Panc1 (cell line): ENCODE measurements around the gene ALS2CL. TPM values are rescaled to one million over a fixed set of nuclear protein-coding genes. Genes with fewer than 3 reads are reported as not detected.

Experiments used
- ATAC-seq: fragments of 200-7000 bp; cut with Tn5 transposase; 2 replicates; pipeline ENCODE4 v1.9.1; 2020; ENCODE audit warnings: mild to moderate bottlenecking, moderate library complexity
- BruUV-seq: library from RNA; stranded (reverse); fragments of 400-500 nt; replicated peaks from 2 replicates; lab custom pipeline; 2021; lab: Mats Ljungman, UMichigan
- CTCF ChIA-PET: fragments of 300-600 bp; sonication (Branson Sonifier 250); formaldehyde crosslinking; loops from one replicate; lab custom pipeline; 2022; ENCODE audit warnings: antibody characterized with exemption; lab: Charles Lee
- POLR2A ChIA-PET: fragments of 300-600 bp; sonication (Branson Sonifier 250); formaldehyde crosslinking; loops from one replicate; lab custom pipeline; 2022; ENCODE audit warnings: antibody characterized with exemption; lab: Charles Lee
- DNase-seq: peaks from one replicate; pipeline ENCODE4 v3.0.0-alpha.2; 2010; ENCODE audit warnings: low read depth, low spot score
- H3K27ac ChIP-seq: 2 replicates; pipeline ENCODE4 v1.5.1; 2011; ENCODE audit warnings: mild to moderate bottlenecking, low read length, inconsistent platforms
- H3K27me3 ChIP-seq: fragments of 200-500 bp; sonication (Bioruptor generic); 2 replicates; pipeline ENCODE4 v1.6.0; 2014; ENCODE audit warnings: low read length, inconsistent platforms; ENCODE audit not compliant: control insufficient read depth, insufficient read depth
- H3K36me3 ChIP-seq: fragments of 200-500 bp; sonication (Bioruptor generic); 2 replicates; pipeline ENCODE4 v1.5.1; 2014; ENCODE audit warnings: inconsistent platforms, mild to moderate bottlenecking, low read length, moderate library complexity; ENCODE audit not compliant: control insufficient read depth, insufficient read depth
- H3K4me1 ChIP-seq: 2 replicates; pipeline ENCODE4 v1.5.1; 2011; ENCODE audit warnings: inconsistent platforms, mild to moderate bottlenecking, low read length, moderate library complexity; ENCODE audit not compliant: control insufficient read depth, insufficient read depth
- H3K4me3 ChIP-seq, 2 experiments: 2 replicates each; pipeline ENCODE4 v1.5.1; 2011 to 2012; ENCODE audit warnings: low read depth in 2 of 2, low read length in 2 of 2, mild to moderate bottlenecking in 2 of 2, inconsistent platforms in 1 of 2, moderate library complexity in 1 of 2
- H3K9me3 ChIP-seq: fragments of 200-500 bp; sonication (Bioruptor generic); 2 replicates; pipeline ENCODE4 v1.5.1; 2014; ENCODE audit warnings: low read depth, mild to moderate bottlenecking, inconsistent platforms, low read length, moderate library complexity; ENCODE audit not compliant: control insufficient read depth, insufficient read depth
- CTCF ChIP-seq: fragments of 450-650 bp; IDR thresholded peaks from 2 replicates; pipeline ENCODE4 v1.5.1; 2017; ENCODE audit warnings: mild to moderate bottlenecking
- POLR2AphosphoS5 ChIP-seq: IDR thresholded peaks from 2 replicates; pipeline ENCODE4 v1.6.1; 2012; ENCODE audit warnings: mild to moderate bottlenecking, low read depth, low read length, moderate library complexity
- REST ChIP-seq, 2 experiments: IDR thresholded peaks; 2 replicates each; pipeline ENCODE4 v1.6.1; 2011 to 2012; ENCODE audit warnings: low read depth in 2 of 2, control low read depth in 1 of 2, low read length in 1 of 2, mild to moderate bottlenecking in 1 of 2, moderate library complexity in 1 of 2; ENCODE audit not compliant: insufficient read depth in 1 of 2
- SIN3A ChIP-seq: IDR thresholded peaks from 2 replicates; pipeline ENCODE4 v1.6.1; 2012; ENCODE audit warnings: low read depth, mild to moderate bottlenecking, low read length, moderate library complexity, borderline replicate concordance; ENCODE audit not compliant: insufficient read depth
- TCF7L2 ChIP-seq: IDR thresholded peaks from 2 replicates; pipeline ENCODE4 v1.6.1; 2011; ENCODE audit warnings: mild to moderate bottlenecking, low read depth, low read length, inconsistent platforms
- in situ Hi-C: cut with HindIII; loops from 2 replicates; pipeline ENCODE4 v1.10.0; 2016; ENCODE audit warnings: low sequenced_read_pairs, low pct_unique_long_range_greater_than_20kb
- intact Hi-C: fragments of 100-400 bp; cut with micrococcal nuclease; formaldehyde crosslinking; loops from one replicate; pipeline ENCODE4 v1.10.0; 2022; ENCODE audit not compliant: unreplicated experiment
- total RNA-seq: library from RNA; stranded (reverse); gene quantifications from one replicate; pipeline ENCODE4 v1.2.1, GENCODE V29; 2021; ENCODE audit not compliant: unreplicated experiment

Gene ALS2CL
- total RNA-seq, 1 experiment from 2014 or later, result 2.7 TPM

GRCh38 chr3:46667657-46668056, 25.8 kb downstream of the ALS2CL start:
- CTCF ChIA-PET, result no interaction called here
- Histone ChIP-seq H3K9me3 (no peaks in the 10 kb centered on the region), H3K4me1 (no peaks in the 10 kb centered on the region), H3K27ac (no peak overlapping the region), H3K27me3 (no peaks in the 10 kb centered on the region), H3K36me3 (no peaks in the 10 kb centered on the region), H3K4me3 (no peak overlapping the region)
- intact Hi-C loops, result no loop called here
- POLR2A ChIA-PET, result no interaction called here
- ATAC-seq, result no peak
- DNase-seq, result no peak
- BruUV-seq, result no TSS peak
- no peak for TF ChIP-seq TCF7L2
- TF ChIP-seq CTCF, result no peak
- TF ChIP-seq SIN3A, result no peak
- TF ChIP-seq REST (IDR thresholded peaks at IDR 0.05; ENCODE audit: insufficient read depth in 1 of 2, low read depth in 2 of 2, low read length in 1 of 2), result no peak
- no peak for TF ChIP-seq POLR2AphosphoS5
- in situ Hi-C loops, result no loop called here

GRCh38 chr3:46667061-46667621, 26.3 kb downstream of the ALS2CL start:
- DNase-seq (no peak), ATAC-seq (no peak)
- TF ChIP-seq POLR2AphosphoS5, result no peak
- TF ChIP-seq REST (IDR thresholded peaks at IDR 0.05; ENCODE audit: insufficient read depth in 1 of 2, low read depth in 2 of 2, low read length in 1 of 2), result no peak
- TF ChIP-seq SIN3A, result no peak
- no peak for TF ChIP-seq CTCF
- TF ChIP-seq TCF7L2, result no peak
- in situ Hi-C loops, result no loop called here
- Histone ChIP-seq H3K4me3 (no peak overlapping the region), H3K9me3 (no peaks in the 10 kb centered on the region), H3K36me3 (no peaks in the 10 kb centered on the region), H3K4me1 (no peaks in the 10 kb centered on the region), H3K27me3 (no peaks in the 10 kb centered on the region), H3K27ac (no peak overlapping the region)
- ChIA-PET CTCF (no interaction called here), POLR2A (no interaction called here)
- intact Hi-C loops, result no loop called here
- BruUV-seq, result no TSS peak
